Thoracic aorta (tissue), 2 donors: ENCODE data around the gene SLC48A1. TPM values are rescaled to one million over a fixed set of nuclear protein-coding genes. Genes with fewer than 3 reads are reported as not detected.

Source experiments
- ATAC-seq: fragments of 150-250 bp; one replicate; pipeline ENCODE4 v1.8.0; 2017; ENCODE audit warnings: low read depth; ENCODE audit not compliant: insufficient number of reproducible peaks, low FRiP score
- DNase-seq: peaks from one replicate; pipeline ENCODE4 v3.0.0-alpha.2; 2020; ENCODE audit warnings: low spot score
- H3K27ac ChIP-seq, 2 donors: fragments of 200-600 bp; sonication (generic); 1 replicate in 1 of 2; 2 replicates in 1 of 2; pipeline ENCODE4 v1.5.1; 2016; ENCODE audit warnings: mild to moderate bottlenecking in 2 of 2, moderate library complexity in 2 of 2
- H3K27me3 ChIP-seq: fragments of 200-600 bp; sonication (generic); replicated peaks from 2 replicates; pipeline ENCODE4 v1.6.0; 2016; ENCODE audit warnings: mild to moderate bottlenecking; ENCODE audit not compliant: insufficient read depth
- H3K36me3 ChIP-seq: fragments of 200-600 bp; sonication (generic); one replicate; pipeline ENCODE4 v1.5.1; 2016
- H3K4me1 ChIP-seq, 2 donors: fragments of 200-600 bp; sonication (generic); 1 replicate in 1 of 2; 2 replicates in 1 of 2; pipeline versions ENCODE4 v1.5.1 to v1.6.0; 2016; ENCODE audit warnings: low read depth in 2 of 2, mild to moderate bottlenecking in 1 of 2; ENCODE audit not compliant: control insufficient read depth in 1 of 2
- H3K4me3 ChIP-seq: fragments of 200-600 bp; sonication (generic); 2 replicates; pipeline ENCODE4 v1.5.1; 2016; ENCODE audit warnings: mild to moderate bottlenecking
- H3K9me3 ChIP-seq: fragments of 200-600 bp; sonication (generic); 2 replicates; pipeline ENCODE4 v1.5.1; 2016
- CTCF ChIP-seq: fragments of 200-600 bp; sonication (generic); IDR thresholded peaks from one replicate; pipeline ENCODE4 v1.5.1; 2019; ENCODE audit warnings: antibody characterized with exemption
- total RNA-seq, 2 donors: library from RNA; depleted of rRNA; stranded (reverse); fragments of >200 nt; gene quantifications; one replicate each; pipeline versions ENCODE4 v1.1.0 to v1.2.3, GENCODE V29; 2016

SLC48A1 gene
- total RNA-seq, 2 donors from 2014 or later = 60.5 to 107 TPM

- H3K4me3 ChIP-seq = no peak overlapping the region
- no peak for ATAC-seq
- H3K36me3 ChIP-seq = peaks cover 90% of the 10 kb centered on the region
- no peaks in the 10 kb centered on the region for H3K9me3 ChIP-seq
- no peak for DNase-seq
- H3K27ac ChIP-seq = peak overlapping the region; percentile 34 to 41
- TF ChIP-seq CTCF = no peak
- H3K4me1 ChIP-seq = peaks cover 0 to 13% of the 10 kb centered on the region in 2 donors
- H3K27me3 ChIP-seq = no peaks in the 10 kb centered on the region
These were observed 20.1 kb downstream of the SLC48A1 start for GRCh38 chr12:47793015-47793681.

- Histone ChIP-seq H3K27ac (peak overlapping the region in 1 of 2 donors; percentile 38), H3K4me1 (peaks cover 7 to 28% of the 10 kb centered on the region in 2 donors), H3K36me3 (peaks cover 82% of the 10 kb centered on the region), H3K4me3 (no peak overlapping the region), H3K9me3 (no peaks in the 10 kb centered on the region), H3K27me3 (no peaks in the 10 kb centered on the region)
- no peak for TF ChIP-seq CTCF
- DNase-seq (no peak), ATAC-seq (no peak)
These were observed 21.6 kb downstream of the SLC48A1 start for GRCh38 chr12:47794679-47795078.

GRCh38 chr12:47795121-47795813 is 22.2 kb downstream of the SLC48A1 start:
- H3K9me3 ChIP-seq = no peaks in the 10 kb centered on the region
- H3K36me3 ChIP-seq = peaks cover 76% of the 10 kb centered on the region
- H3K4me3 ChIP-seq = no peak overlapping the region
- DNase-seq (no peak), ATAC-seq (no peak)
- TF ChIP-seq CTCF = no peak
- no peaks in the 10 kb centered on the region for H3K27me3 ChIP-seq
- H3K4me1 ChIP-seq = peaks cover 13 to 34% of the 10 kb centered on the region in 2 donors
- H3K27ac ChIP-seq = peak overlapping the region in 1 of 2 donors; percentile 38

GRCh38 chr12:47795814-47796411 is 22.9 kb downstream of the SLC48A1 start:
- H3K4me3 ChIP-seq = no peak overlapping the region
- H3K27me3 ChIP-seq = no peaks in the 10 kb centered on the region
- DNase-seq (no peak), ATAC-seq (no peak)
- TF ChIP-seq CTCF = no peak
- H3K36me3 ChIP-seq = peaks cover 69% of the 10 kb centered on the region
- peaks cover 18 to 40% of the 10 kb centered on the region in 2 donors for H3K4me1 ChIP-seq
- no peak overlapping the region for H3K27ac ChIP-seq
- H3K9me3 ChIP-seq = no peaks in the 10 kb centered on the region

GRCh38 chr12:47797441-47797840 is 24.4 kb downstream of the SLC48A1 start:
- Histone ChIP-seq H3K27me3 (no peaks in the 10 kb centered on the region), H3K36me3 (peaks cover 56% of the 10 kb centered on the region), H3K27ac (peak overlapping the region in 1 of 2 donors; percentile 22), H3K4me1 (peaks cover 32 to 56% of the 10 kb centered on the region in 2 donors), H3K9me3 (no peaks in the 10 kb centered on the region), H3K4me3 (no peak overlapping the region)
- no peak for ATAC-seq
- no peak for DNase-seq
- peak; percentile 11 for TF ChIP-seq CTCF
